GM19193 (cell line): Measurements from ENCODE around the gene MT1M.
A peak's percentile ranks its signal among the peaks of the same experiment; 100 is the strongest.

Source experiments
- POLR2A ChIP-seq: IDR thresholded peaks from 4 replicates; pipeline ENCODE4 v1.6.1; 2011; ENCODE audit not compliant: insufficient read depth, insufficient read length; ENCODE audit errors: extremely low read depth

Gene MT1M

GRCh38 chr16:56607109-56607618 lies 25.3 kb upstream of the MT1M start:
- TF ChIP-seq POLR2A, result no peak

DNA sequence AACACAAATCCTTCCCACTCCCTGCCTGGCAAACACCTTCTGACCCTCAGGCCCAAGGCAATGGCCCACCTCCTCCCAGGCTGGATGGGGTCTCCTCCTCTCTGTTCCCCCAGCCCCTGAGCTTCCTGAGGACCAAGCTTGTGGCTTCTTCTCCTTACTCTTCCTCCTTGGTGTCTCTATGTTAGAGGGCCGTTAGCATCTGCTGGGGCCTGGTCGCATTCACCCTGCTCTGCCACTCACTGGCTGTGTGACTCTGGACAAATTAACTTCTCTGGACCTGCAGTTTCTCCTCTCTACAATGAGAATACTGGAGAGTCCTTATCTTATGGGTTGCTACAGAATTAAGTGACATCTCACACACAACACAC lies 24.8 kb upstream of the MT1M start:
- no peak for TF ChIP-seq POLR2A

DNA sequence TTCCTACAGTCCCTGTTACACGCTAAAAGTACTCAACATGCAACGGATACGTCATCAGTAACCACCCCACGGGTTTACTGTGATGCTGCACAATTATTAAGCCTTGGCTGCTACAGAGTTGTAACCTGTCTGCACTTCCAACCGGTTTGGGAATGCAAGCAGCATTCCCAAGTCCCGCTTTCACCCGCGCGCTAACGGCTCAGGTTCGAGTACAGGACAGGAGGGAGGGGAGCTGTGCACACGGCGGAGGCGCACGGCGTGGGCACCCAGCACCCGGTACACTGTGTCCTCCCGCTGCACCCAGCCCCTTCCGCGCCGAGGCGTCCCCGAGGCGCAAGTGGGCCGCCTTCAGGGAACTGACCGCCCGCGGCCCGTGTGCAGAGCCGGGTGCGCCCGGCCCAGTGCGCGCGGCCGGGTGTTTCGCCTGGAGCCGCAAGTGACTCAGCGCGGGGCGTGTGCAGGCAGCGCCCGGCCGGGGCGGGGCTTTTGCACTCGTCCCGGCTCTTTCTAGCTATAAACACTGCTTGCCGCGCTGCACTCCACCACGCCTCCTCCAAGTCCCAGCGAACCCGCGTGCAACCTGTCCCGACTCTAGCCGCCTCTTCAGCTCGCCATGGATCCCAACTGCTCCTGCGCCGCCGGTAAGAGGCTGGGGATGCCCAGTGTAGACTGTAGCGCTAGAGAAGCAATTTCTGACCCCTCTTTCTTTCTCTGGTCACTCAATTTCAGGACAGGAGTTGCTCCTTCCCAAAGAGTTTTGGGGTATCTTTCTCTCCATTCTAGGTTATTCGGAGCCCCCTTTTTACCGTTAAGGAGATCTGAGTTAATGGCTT lies 24.2 kb upstream of the MT1M start, which contains the start of gene MT2A:
Gene MT2A (plus strand): TSS at position 542 of the 833 bp plus-strand sequence. CDS start 72 bp downstream, at position 614.
- peak; percentile 58 for TF ChIP-seq POLR2A

DNA sequence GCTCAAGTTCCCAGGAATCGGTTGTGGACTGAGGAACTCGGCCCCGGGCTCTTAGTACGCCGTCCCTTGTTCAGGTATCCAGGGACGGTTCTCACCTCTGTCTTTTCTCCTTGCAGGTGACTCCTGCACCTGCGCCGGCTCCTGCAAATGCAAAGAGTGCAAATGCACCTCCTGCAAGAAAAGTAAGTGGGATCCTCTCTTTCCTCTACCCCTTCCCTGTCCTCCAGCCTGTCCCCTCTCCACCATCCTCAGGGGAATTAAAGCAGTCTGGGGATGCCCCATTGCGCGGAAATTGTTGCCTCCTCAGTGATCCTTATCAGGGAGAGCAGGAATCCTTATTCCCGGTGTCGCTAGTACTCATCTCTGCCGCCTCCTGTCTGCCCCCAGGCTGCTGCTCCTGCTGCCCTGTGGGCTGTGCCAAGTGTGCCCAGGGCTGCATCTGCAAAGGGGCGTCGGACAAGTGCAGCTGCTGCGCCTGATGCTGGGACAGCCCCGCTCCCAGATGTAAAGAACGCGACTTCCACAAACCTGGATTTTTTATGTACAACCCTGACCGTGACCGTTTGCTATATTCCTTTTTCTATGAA lies 23.5 kb upstream of the MT1M start:
- TF ChIP-seq POLR2A, result no peak

DNA sequence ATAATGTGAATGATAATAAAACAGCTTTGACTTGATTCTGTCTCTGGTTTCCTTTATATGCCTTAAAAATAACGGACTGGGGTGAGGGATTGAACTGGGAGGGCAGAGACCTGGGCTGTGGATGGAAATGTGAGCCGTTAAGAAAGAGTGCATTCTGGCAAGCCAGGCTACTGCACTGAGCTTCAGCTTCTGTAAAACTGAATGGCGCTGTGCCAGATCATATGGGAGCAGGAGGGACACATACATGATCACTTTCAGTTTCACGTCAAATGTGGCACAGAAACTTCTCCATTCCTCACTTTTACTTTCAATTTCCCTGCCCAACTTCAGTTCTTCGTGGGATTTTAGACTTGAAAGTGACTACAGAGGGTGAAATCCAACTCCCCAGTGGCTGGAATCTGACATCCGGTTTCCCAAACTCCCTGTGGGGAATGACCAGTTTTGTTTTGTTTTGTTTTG lies 23.0 kb upstream of the MT1M start:
- TF ChIP-seq POLR2A, result no peak

DNA sequence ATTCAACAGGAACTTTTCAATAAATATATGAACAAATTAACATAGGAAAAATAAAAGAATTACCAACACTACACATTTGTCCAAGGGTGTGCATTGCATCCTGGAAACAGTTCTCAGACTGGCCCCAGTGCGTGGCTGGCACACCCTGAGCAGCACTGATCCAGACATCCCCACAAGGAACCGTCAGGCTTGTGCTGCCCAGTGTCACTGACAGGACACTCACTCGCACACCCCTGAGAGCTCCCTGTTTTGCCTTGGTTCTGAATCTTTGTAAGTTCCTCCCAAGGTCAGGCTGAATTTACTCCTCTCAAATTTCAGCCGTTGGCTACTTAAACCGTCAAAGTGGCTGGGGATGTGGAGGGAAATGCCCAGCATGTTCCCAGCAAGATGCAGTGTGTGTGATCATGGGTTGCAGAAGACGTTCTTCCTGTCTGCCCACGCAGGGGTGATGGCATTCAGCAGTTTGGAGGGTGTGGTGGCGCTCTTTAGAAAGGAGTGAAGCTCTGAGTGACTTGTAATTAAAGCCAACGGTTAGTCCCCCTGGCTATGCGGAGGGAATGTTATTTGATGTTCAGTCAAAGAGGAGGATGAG lies 22.3 kb upstream of the MT1M start:
- TF ChIP-seq POLR2A, result peak; percentile 11

- no peak for TF ChIP-seq POLR2A
Measured at GRCh38 chr16:56610609-56611111, 21.8 kb upstream of the MT1M start.

DNA sequence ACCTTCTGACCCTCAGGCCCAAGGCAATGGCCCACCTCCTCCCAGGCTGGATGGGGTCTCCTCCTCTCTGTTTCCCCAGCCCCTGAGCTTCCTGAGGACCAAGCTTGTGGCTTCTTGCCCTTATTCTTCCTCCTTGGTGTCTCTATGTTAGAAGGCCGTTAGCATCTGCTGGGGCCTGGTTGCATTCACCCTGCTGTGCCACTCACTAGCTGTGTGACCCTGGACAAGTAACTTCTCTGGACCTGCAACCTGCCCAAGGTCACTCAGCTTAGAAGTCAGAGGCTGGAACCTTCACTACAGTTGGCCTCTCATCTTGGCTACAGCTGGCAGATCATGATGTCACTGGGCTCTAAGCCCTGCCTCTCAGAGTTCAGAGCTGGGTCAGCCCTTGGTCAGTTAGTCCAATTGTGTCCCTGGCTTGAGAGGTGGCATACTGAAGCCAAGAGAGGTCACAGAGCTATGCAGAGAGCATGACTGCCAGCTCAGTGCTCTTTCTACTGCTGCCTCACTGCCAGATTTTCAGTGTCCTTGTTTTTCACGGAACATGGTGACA lies 21.1 kb upstream of the MT1M start:
- no peak for TF ChIP-seq POLR2A

- TF ChIP-seq POLR2A, result no peak
Measured at GRCh38 chr16:56613706-56614105, 18.8 kb upstream of the MT1M start.

- TF ChIP-seq POLR2A, result no peak
Measured at GRCh38 chr16:56614549-56614991, 17.9 kb upstream of the MT1M start.

- no peak for TF ChIP-seq POLR2A
Measured at GRCh38 chr16:56615353-56615752, 17.1 kb upstream of the MT1M start.

- TF ChIP-seq POLR2A, result no peak
Measured at GRCh38 chr16:56616608-56617211, 15.7 kb upstream of the MT1M start.

DNA sequence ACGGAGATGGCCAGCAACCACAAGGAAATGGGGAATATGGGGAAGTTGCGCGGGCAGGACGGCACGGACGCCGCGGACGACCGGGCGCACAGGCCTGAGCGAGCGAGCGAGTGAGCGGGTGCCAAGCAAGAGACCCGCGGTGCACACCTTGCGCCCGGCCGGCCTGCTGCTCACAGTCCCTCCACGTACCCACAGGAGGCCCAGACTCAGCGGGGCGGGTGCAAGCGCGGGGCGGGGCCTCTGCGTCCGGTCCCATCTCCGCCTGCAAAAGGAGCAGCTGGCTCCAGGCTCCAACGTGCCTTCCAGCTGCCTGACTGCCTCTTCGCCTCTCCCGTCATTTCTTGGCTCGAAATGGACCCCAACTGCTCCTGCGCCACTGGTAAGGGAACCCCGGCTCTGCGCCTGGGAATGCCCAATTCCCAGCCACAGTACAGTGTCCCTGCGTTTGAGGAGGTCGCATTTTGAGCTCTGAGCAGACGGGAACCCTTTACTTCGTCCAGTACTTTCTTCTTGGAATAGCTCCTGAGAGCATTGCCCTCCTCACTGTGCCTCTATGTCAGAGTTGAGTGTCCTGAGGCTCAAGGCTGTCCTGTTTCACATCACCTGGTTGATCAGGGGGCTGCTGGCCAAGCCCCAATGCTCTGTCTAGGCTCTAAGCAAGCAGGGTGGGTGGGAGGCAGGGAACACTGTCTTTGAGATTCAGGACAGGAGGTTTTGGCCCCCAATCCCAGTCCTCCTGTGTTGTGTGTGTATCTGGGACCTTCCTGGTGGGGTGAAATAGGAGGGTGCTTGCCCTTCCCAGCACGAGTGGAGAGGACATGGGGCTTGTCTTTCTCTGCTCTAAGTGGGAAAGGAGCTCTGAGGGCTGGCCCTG lies 15.0 kb upstream of the MT1M start:
- TF ChIP-seq POLR2A, result no peak

DNA sequence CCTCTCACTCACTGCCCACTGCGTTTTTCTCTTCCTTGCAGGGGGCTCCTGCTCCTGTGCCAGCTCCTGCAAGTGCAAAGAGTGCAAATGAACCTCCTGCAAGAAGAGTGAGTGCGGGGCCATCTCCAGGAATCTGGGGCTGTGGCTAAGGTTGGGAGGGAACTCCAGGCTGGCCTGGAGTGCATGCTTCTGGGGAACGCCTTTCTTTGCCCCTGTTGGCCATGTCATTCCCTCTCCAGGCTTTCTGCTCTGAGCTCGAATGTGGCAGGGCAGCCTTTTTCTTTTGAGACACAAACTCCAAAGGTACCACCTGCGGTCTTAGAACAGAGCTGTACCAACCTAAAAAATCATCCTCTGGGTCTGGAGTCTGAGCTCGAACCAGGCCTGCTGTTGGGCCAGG lies 14.3 kb upstream of the MT1M start:
- no peak for TF ChIP-seq POLR2A

- TF ChIP-seq POLR2A, result no peak
Measured at GRCh38 chr16:56620339-56620897, 12.0 kb upstream of the MT1M start.
